GM18867 (cell line): ENCODE data around the gene CSK.
"Not testable (repeated sequence)": the region's sequence is repeated elsewhere in the genome, so short reads cannot be mapped to it uniquely, and the experiment has no call there.

Experiments used
- ATAC-seq: cut with Tn5 transposase; IDR thresholded peaks from one replicate; pipeline ENCODE4 v1.9.1; 2021; ENCODE audit warnings: mild to moderate bottlenecking, moderate library complexity; ENCODE audit not compliant: unreplicated experiment

CSK gene

GRCh38 chr15:74770211-74770903 lies 11.5 kb upstream of the CSK start:
- no peak for ATAC-seq

- no peak for ATAC-seq
Observed at GRCh38 chr15:74773329-74773728, 8.6 kb upstream of the CSK start.

GRCh38 chr15:74773731-74774252 lies 8.1 kb upstream of the CSK start:
- ATAC-seq, result no peak

- ATAC-seq, result no peak
Observed at GRCh38 chr15:74775132-74775562, 6.7 kb upstream of the CSK start.

- ATAC-seq, result no peak
Observed at GRCh38 chr15:74775894-74776293, 6.0 kb upstream of the CSK start.

GRCh38 chr15:74776821-74777768 lies 4.8 kb upstream of the CSK start:
- peak; percentile 32 for ATAC-seq

- ATAC-seq, result no peak
Observed at GRCh38 chr15:74777769-74778598, 3.9 kb upstream of the CSK start.

- no peak for ATAC-seq
Observed at GRCh38 chr15:74778599-74778970, 3.3 kb upstream of the CSK start.

- no peak for ATAC-seq
Observed at GRCh38 chr15:74779162-74779648, 2.7 kb upstream of the CSK start.

- no peak for ATAC-seq
Observed at GRCh38 chr15:74780523-74781430, 1.1 kb upstream of the CSK start.

GRCh38 chr15:74782259-74783071 lies 585 bp downstream of the CSK start:
- ATAC-seq, result peak; percentile 4

- no peak for ATAC-seq
Observed at GRCh38 chr15:74783072-74783807, 1.4 kb downstream of the CSK start.

GRCh38 chr15:74783808-74784175 lies 1.9 kb downstream of the CSK start:
- ATAC-seq, result no peak

GRCh38 chr15:74784426-74785193 lies 2.7 kb downstream of the CSK start:
- ATAC-seq, result no peak

GRCh38 chr15:74785194-74786032 lies 3.5 kb downstream of the CSK start:
- no peak for ATAC-seq

- not testable (repeated sequence) for ATAC-seq
Observed at GRCh38 chr15:74786081-74786480, 4.2 kb downstream of the CSK start.
